Tibial nerve (tissue), 3 donors: Measurements from ENCODE around the gene LBP.

Experiments used
- CTCF ChIP-seq, 5 experiments: fragments of 200-600 bp in 3 of 5; fragments of 450-650 bp in 2 of 5; sonication (generic) in 3 of 5; IDR thresholded peaks; one replicate each; pipeline ENCODE4 v1.5.1; 2016 to 2019; ENCODE audit warnings: antibody characterized with exemption in 5 of 5, mild to moderate bottlenecking in 3 of 5, moderate library complexity in 2 of 5
- POLR2A ChIP-seq, 2 donors: fragments of 450-650 bp; IDR thresholded peaks; one replicate each; pipeline ENCODE4 v1.6.1; 2017; ENCODE audit warnings: antibody characterized with exemption in 2 of 2, mild to moderate bottlenecking in 2 of 2, moderate library complexity in 2 of 2

- TF ChIP-seq CTCF (IDR thresholded peaks at IDR 0.05) (no peak), POLR2A (IDR thresholded peaks at IDR 0.05) (no peak)
These were observed 459 bp downstream of the LBP start for GRCh38 chr20:38346741-38347140.
